Dendritic cell treated with granulocyte-macrophage colony-stimulating factor and Interleukin-4, amounts not matched to agents 40 ng/mL and 50 ng/mL, for 4 days (primary cell): ENCODE data around the gene DEPP1.

Experiments
- H3K27ac Mint-ChIP-seq: one replicate; pipeline ENCODE4 v1.8.0; 2022; ENCODE audit warnings: mild to moderate bottlenecking, mixed read lengths
- H3K27me3 Mint-ChIP-seq: one replicate; pipeline ENCODE4 v1.8.0; 2022; ENCODE audit warnings: mild to moderate bottlenecking, mixed read lengths
- H3K36me3 Mint-ChIP-seq: one replicate; pipeline ENCODE4 v1.8.0; 2022; ENCODE audit warnings: low read depth, mixed read lengths
- H3K4me1 Mint-ChIP-seq: one replicate; pipeline ENCODE4 v1.8.0; 2022; ENCODE audit warnings: low read depth, mixed read lengths
- H3K4me3 Mint-ChIP-seq: one replicate; pipeline ENCODE4 v1.8.0; 2022; ENCODE audit warnings: mild to moderate bottlenecking, moderate library complexity, mixed read lengths
- H3K9me3 Mint-ChIP-seq: one replicate; pipeline ENCODE4 v1.8.0; 2022; ENCODE audit warnings: mixed read lengths
- intact Hi-C: fragments of 100-400 bp; cut with micrococcal nuclease; formaldehyde crosslinking; loops from one replicate; pipeline ENCODE4 v1.15.0; 2022

DEPP1 gene

DNA sequence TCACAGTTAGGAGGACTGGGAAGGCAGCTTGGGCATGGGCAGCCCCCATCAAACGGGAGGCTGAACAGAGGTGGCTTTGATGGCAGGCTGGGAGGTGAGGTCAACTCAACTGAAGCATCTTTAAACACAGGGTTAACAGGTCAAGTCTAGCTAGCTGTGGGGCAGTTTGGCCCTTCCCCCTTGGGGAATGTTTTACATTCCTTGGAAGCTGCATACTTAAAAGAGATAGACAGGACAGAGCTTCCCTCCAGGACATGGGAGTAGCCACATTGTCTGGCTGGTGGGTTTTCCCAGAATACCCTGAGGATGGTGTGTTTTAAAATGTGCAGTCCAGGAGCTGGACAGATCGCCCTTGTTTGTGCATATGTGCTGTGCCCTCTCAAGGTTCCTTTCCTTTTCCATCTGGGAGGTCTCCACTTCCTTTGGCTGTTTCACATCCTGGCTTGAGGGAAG, 25.8 kb downstream of the DEPP1 start:
- Mint-ChIP-seq H3K27ac (no peak overlapping the region), H3K4me3 (no peak overlapping the region), H3K27me3 (no peaks in the 10 kb centered on the region), H3K9me3 (no peaks in the 10 kb centered on the region), H3K36me3 (peaks cover 79% of the 10 kb centered on the region), H3K4me1 (peaks cover 84% of the 10 kb centered on the region)
- intact Hi-C loops = no loop called here

DNA sequence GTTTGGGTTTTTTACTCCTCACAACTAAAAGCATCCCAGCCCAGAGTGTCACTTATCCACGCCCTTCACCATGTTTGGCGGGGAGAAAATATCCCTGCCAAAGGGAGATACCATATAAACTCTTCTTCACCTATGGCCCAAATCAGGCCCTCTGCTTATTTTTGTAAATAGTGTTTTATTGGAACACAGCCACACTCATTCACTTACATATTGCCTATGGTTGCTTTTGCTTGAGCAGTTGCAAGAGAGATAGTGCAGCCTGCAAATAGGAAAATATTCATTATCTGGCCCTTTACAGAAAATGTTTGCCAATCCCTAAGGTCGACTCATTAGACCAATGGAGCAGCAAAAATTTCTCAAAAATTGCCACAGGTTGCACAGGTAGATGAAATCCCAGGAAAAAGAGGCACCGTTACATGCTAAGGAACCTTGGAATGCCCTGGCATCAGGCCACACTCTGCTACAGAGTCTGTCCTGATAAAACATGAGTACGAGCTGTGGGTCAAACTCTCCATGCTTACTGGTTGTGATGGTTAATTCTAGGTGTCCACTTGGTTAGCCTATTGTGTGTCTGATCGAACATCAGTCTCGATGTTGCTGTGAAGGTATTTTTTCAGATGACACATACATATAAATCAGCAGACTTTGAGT, 26.9 kb downstream of the DEPP1 start:
- H3K36me3 Mint-ChIP-seq = peaks cover 68% of the 10 kb centered on the region
- H3K4me3 Mint-ChIP-seq = no peak overlapping the region
- peaks cover 83% of the 10 kb centered on the region for H3K4me1 Mint-ChIP-seq
- H3K27ac Mint-ChIP-seq = peak overlapping the region; percentile 85
- H3K9me3 Mint-ChIP-seq = no peaks in the 10 kb centered on the region
- H3K27me3 Mint-ChIP-seq = no peaks in the 10 kb centered on the region
- intact Hi-C loops = no loop called here

DNA sequence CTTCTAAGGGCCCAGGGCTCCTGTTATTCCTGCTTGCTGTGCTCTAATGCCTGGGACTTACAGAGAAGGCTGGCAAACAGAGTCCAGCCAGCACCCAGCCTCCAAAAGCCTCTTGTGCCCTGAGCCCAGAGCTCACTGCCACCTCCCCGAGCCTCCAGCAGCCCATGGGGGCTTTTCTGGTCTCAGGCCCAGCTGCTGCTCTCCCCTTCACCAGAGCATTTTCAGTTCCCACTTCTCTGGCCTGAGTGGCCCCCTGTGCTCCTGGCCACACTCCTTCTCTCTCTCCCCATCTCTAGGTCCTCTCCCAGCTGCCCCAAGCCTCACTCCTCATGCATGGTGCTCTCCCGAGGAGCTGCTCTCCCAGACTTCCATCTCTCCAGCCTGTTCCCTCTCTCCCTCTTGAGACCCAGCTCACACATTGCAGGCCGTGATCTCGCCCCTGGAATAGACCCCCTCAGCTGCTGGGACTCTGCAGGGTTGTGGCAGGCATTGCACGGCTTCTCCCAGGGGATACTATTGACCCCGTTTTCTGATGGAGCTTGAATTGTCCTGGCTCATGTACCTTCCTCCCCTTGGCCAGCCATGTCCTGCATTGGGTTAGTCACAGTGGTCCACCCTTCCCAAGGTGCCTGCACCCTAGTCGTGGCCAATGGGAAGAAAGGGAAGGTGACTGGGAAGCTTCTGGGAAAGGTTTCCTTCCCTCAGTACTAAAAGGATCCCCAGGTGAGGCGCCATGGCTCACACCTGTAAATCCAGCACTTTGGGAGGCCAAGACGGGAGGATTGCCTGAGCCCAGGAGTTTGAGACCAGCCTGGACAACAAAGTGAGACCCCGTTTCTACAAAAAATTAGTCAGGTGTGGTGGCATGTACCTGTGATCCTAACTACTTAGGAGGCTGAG, 28.0 kb downstream of the DEPP1 start:
- Mint-ChIP-seq H3K9me3 (peaks cover under 1% of the 10 kb centered on the region), H3K4me3 (peak overlapping the region; percentile 1), H3K4me1 (peaks cover 83% of the 10 kb centered on the region), H3K27ac (peak overlapping the region; percentile 85), H3K27me3 (no peaks in the 10 kb centered on the region), H3K36me3 (peaks cover 56% of the 10 kb centered on the region)
- intact Hi-C loops = no loop called here

DNA sequence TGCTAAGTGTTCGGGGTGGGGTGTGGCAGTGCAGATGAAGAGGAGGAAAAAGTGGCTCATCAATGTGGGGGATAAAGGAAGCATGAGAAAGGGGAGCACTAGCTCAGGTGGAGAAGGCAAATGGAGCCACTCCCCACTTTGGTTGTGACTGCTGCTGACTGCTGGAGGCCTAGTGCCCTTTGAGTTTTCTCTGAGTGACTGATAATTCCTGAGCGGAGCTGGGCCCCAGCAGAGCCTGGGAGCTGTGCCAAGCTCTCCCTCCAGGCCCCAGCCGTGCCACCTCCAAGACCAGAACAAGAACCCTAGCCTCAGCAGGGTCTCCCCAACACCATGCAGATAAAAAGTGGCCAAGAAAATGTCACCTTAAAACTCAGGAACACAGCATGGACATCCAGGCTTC, 28.7 kb downstream of the DEPP1 start:
- Mint-ChIP-seq H3K4me1 (peaks cover 79% of the 10 kb centered on the region), H3K27ac (peak overlapping the region; percentile 85), H3K27me3 (no peaks in the 10 kb centered on the region), H3K4me3 (no peak overlapping the region), H3K36me3 (peaks cover 55% of the 10 kb centered on the region), H3K9me3 (peaks cover 7% of the 10 kb centered on the region)
- intact Hi-C loops = loop anchor here (2.0 kb wide), 1 partner anchor 13 kb away; no protein-coding TSS in a partner anchor

DNA sequence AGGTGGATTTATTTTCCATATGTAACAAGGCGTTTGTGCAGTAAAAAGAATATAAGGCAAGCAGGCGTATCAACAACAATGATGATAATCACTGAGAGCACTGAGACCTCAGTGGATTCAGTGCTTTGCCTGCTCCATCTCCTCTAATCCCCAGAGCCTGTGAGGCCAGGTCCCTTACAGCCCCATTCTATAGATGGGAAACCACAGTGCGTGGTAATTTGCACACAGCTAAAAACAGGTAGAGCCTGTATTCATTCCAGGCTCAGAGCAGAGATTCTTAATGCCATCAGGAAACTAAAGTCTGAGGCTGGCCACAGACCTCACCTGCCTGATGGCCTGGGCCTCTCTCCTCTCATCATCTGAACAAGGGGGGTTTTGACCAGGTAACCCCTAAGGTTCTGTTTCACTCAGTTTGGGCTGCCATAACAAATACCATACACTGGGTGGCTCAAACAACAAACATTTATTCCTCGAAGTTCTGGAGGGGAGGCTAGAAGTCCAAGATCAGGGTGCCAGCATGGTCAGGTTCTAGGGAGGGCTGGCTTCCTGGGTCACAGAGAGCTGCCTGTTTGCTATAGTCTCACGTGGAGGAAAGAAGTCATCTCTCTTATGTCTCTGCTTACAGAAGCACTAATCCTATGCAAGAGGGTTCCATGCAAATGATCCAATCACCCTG, 29.3 kb downstream of the DEPP1 start:
- peaks cover 13% of the 10 kb centered on the region for H3K9me3 Mint-ChIP-seq
- no peak overlapping the region for H3K4me3 Mint-ChIP-seq
- H3K27ac Mint-ChIP-seq = peak overlapping the region; percentile 85
- H3K4me1 Mint-ChIP-seq = peaks cover 74% of the 10 kb centered on the region
- peaks cover 55% of the 10 kb centered on the region for H3K36me3 Mint-ChIP-seq
- no peaks in the 10 kb centered on the region for H3K27me3 Mint-ChIP-seq
- intact Hi-C loops = loop anchor here (2.0 kb wide), 1 partner anchor 14 kb away; no protein-coding TSS in a partner anchor

DNA sequence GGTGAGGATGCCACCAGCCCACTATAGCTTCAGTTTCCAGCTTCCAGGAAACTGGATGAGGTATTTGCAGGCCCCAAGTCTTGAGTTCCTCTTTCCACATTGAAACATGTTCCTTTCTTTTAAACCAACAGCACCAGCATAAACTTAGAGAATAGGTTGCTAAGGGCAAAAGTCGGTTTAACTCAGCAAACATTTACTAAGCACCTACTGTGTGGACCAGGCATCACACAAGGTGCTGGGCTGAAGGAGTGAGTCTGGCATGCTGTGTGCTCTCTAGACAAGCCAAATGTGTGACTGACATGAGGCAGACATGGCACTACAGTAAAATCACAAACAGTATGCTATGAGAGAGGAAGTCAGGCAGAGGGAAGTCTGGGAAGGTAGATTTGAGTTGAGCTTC, 30.0 kb downstream of the DEPP1 start:
- Mint-ChIP-seq H3K4me3 (no peak overlapping the region), H3K27me3 (no peaks in the 10 kb centered on the region), H3K4me1 (peaks cover 71% of the 10 kb centered on the region), H3K27ac (peak overlapping the region; percentile 85), H3K9me3 (peaks cover 19% of the 10 kb centered on the region), H3K36me3 (peaks cover 55% of the 10 kb centered on the region)
- intact Hi-C loops = loop anchor here (1.0 to 2.0 kb wide), 3 partner anchors 9 to 20 kb away; no protein-coding TSS in a partner anchor

DNA sequence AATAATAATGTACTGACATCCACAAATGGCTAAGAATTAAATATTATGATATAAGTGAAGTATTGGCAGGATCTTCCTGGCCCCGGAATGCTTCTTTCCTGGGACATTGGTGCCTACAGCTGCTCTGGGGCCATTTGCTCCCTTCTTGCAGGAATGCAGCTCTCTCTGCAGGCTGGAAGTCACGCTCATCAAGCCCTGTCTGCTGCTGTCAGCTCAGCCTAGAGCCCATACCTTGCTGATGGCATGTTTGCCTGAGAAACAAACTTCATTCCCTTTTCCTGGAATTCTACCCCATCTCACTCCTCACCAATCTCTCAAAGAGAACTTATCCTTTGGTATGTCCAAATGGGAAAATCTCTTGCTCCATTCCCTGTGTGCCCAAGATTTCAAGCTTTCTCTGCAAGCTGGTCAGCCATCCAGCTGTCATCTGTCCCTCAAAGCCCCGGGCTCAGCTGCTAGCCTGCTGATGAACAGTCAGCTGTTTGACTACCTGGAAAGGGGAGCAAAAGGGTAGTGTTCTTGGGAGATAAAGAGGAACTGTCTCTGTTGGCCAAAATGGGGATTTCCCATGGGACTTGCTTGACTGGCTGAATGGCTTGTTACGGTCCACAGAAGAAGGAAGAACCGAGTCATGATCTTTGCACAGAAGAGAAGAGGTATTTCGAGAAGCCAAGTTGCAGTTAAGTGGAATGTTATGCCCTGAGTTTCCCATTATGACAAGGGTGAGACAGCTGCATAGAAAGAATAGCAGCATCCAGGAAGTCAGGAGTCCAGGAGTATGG, 31.0 kb downstream of the DEPP1 start:
- Mint-ChIP-seq H3K4me1 (peaks cover 60% of the 10 kb centered on the region), H3K9me3 (peaks cover 19% of the 10 kb centered on the region), H3K36me3 (peaks cover 44% of the 10 kb centered on the region), H3K4me3 (peak overlapping the region; percentile 54), H3K27ac (peak overlapping the region; percentile 85), H3K27me3 (no peaks in the 10 kb centered on the region)
- intact Hi-C loops = loop anchor here (1.0 to 2.0 kb wide), 3 partner anchors 8 to 21 kb away; no protein-coding TSS in a partner anchor

DNA sequence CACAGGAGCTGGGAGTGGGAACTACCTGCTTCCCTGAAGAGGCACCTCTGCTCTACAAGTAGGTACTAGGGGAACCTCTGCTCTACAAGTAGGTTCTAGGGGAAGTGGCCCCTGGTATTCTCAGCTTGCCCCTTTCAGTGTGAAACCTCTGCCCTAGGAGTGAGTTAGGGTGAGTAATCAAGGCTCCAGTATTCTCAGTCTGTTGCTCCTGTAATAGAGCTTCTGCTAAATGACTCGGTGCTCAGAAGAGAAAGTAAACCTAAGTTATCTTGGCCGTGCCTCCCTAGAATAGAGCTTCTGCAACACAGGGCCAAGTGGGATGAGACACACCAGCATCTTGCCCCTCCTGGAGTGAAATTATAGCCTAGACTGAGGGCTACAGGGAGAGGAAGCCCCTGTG, 32.4 kb downstream of the DEPP1 start:
- Mint-ChIP-seq H3K9me3 (peaks cover 19% of the 10 kb centered on the region), H3K4me3 (peak overlapping the region; percentile 48), H3K27ac (peak overlapping the region; percentile 77)

DNA sequence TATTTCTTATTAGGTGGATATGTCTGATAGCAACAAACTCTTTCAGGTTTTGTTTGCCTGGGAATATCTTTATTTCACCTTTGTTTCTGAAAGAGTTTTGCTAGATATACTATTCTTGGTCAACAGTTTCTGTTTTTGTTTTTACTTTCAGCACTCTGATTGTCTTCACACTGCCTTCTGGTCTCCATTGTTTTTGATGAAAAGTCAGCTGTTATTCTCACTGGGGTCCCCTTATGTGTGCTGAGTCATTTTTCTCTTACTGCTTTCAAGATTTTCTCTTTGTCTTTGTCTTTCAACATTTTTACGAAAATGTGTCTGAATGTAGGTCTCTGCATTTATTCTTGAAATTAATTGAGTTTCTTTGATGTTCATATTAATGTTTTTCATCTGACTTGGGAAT, 34.3 kb downstream of the DEPP1 start:
- Mint-ChIP-seq H3K27ac (no peak overlapping the region), H3K9me3 (peaks cover 19% of the 10 kb centered on the region), H3K27me3 (no peaks in the 10 kb centered on the region), H3K4me1 (peaks cover 51% of the 10 kb centered on the region), H3K4me3 (no peak overlapping the region), H3K36me3 (peaks cover 17% of the 10 kb centered on the region)
- intact Hi-C loops = no loop called here

More for the DNA sequence above, 32.4 kb downstream of the DEPP1 start:
- Mint-ChIP-seq H3K27me3 (no peaks in the 10 kb centered on the region), H3K4me1 (peaks cover 55% of the 10 kb centered on the region), H3K36me3 (peaks cover 33% of the 10 kb centered on the region)
- intact Hi-C loops = no loop called here

DNA sequence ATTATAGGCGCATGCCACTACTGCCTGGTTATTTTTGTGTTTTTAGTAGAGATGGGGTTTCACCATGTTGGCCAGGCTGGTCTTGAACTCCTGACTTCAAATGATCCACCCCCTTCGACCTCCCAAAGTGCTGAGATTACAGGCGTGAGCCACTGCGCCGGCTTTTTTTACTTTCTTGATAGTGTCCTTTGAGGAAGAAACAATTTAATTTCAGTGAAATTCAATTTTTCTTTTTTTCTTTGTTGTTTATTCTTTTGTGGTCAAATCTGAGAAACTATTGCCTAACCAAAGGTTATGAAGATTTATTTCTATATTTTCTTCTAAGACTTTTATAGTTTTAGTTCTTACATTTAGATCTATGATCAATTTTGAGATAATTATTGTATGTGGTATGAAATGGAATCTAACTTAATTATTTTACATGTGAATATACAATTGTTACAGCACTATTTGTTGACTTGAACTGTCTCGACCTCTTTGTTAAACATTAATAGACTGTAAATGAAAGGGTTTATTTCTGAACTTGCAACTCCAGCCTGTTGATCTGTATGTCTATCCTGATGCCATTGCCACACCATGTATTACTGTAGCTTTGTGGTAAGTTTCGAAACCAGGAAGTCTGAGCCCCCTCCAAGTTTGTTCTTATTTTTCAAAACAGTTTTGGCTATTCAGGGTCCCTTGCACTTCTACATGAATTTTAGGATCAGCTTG, 38.8 kb downstream of the DEPP1 start:
- intact Hi-C loops = loop anchor here (1.0 kb wide), 1 partner anchor 8 kb away; no protein-coding TSS in a partner anchor
- H3K9me3 Mint-ChIP-seq = peaks cover 12% of the 10 kb centered on the region
- no peak overlapping the region for H3K4me3 Mint-ChIP-seq
- no peaks in the 10 kb centered on the region for H3K27me3 Mint-ChIP-seq
- H3K4me1 Mint-ChIP-seq = peaks cover 58% of the 10 kb centered on the region
- H3K36me3 Mint-ChIP-seq = peaks cover 11% of the 10 kb centered on the region
- peak overlapping the region; percentile 69 for H3K27ac Mint-ChIP-seq

DNA sequence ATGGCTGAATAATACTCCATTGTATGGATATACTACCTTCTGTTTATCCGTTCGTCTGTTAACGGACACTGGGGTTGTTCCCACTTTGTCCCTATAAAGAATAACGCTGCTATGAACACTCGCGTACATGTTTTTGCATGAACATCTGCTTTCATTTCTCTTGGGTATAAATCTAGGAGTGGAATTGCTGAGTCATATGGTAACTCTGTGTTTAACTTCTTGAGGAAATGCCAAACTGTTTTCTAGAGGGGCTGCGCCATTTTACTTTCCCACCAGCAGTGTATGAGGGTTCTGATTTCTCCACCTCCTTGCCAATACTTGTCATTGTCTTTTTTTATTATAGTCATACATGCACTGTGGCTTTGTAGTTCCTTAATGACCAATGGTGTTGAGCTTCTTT, 39.7 kb downstream of the DEPP1 start:
- intact Hi-C loops = loop anchor here (1.0 kb wide), 1 partner anchor 9 kb away; no protein-coding TSS in a partner anchor
- H3K9me3 Mint-ChIP-seq = peaks cover 3% of the 10 kb centered on the region
- no peaks in the 10 kb centered on the region for H3K27me3 Mint-ChIP-seq
- no peak overlapping the region for H3K4me3 Mint-ChIP-seq
- peaks cover 2% of the 10 kb centered on the region for H3K36me3 Mint-ChIP-seq
- peak overlapping the region; percentile 69 for H3K27ac Mint-ChIP-seq
- peaks cover 67% of the 10 kb centered on the region for H3K4me1 Mint-ChIP-seq

DNA sequence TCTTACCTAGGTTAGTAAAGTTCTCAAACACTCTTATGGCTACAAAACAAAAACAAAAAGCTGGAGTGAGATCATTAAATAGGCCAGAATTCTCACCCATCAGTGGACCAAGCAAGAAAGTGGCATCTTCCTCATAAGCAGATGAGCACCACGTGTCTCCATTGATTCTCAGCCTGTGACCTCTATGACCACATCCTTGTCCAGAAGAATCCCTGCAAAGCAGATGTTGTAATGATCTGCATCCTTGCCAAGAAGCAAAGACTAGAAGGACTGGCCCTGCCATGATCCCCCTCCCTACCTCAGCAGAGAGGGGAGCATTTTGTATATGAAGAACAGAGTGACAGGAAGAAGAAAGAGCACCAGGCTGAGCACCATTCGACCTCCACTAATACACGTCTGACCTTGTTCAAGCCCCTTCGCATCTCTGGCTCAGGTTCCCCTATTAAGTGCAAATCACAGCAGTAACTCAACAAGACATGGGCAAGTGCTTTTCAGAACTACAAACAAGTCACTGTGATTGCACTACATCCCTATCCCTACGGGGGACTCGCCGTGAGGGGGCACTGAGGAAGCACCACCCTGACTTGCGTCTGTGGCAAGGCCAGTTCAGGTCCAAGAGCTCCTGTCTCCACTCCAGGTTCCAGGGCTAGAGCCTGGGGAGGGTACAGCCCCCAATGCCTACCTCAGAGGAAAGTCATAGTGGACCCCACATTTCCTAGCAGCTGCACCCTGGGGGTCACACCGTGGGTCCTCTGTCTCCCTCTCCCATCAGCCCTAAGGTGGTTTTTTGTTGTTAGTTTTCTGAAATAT, 41.2 kb downstream of the DEPP1 start:
- H3K36me3 Mint-ChIP-seq = no peaks in the 10 kb centered on the region
- intact Hi-C loops = no loop called here
- H3K4me1 Mint-ChIP-seq = peaks cover 78% of the 10 kb centered on the region
- H3K27ac Mint-ChIP-seq = peak overlapping the region; percentile 69
- H3K9me3 Mint-ChIP-seq = no peaks in the 10 kb centered on the region
- no peaks in the 10 kb centered on the region for H3K27me3 Mint-ChIP-seq
- no peak overlapping the region for H3K4me3 Mint-ChIP-seq
